K562 (cell line): ENCODE data around the gene YIF1A. TPM values are rescaled to one million over a fixed set of nuclear protein-coding genes. Genes with fewer than 3 reads are reported as not detected.
A peak's percentile ranks its signal among the peaks of the same experiment; 100 is the strongest.

ENCODE experiments used
- ATF6 ChIP-seq: sonication (generic); formaldehyde crosslinking; IDR thresholded peaks from 2 replicates; pipeline ENCODE4 v1.4.0; 2020; ENCODE audit warnings: mild to moderate bottlenecking, missing genetic modification reagents
- BRF1 ChIP-seq: IDR thresholded peaks from 3 replicates; pipeline ENCODE4 v1.6.1; 2011; ENCODE audit warnings: borderline replicate concordance, mild to moderate bottlenecking; ENCODE audit not compliant: insufficient read length; ENCODE audit errors: extremely low read depth
- CHD2 ChIP-seq: IDR thresholded peaks from 2 replicates; pipeline ENCODE4 v1.6.1; 2011; ENCODE audit warnings: low read depth, low read length
- FOSL1 ChIP-seq: fragments of 200-800 bp; sonication (Bioruptor generic); conservative IDR thresholded peaks from 2 replicates; pipeline ENCODE4 v1.6.1; 2016; ENCODE audit warnings: missing genetic modification characterization, missing compliant biosample characterization
- HMBOX1 ChIP-seq: sonication (generic); IDR thresholded peaks from 2 replicates; pipeline ENCODE4 v1.6.1; 2016
- MAX ChIP-seq: sonication (generic); formaldehyde crosslinking; IDR thresholded peaks from 2 replicates; pipeline ENCODE4 v1.9.0; 2022; ENCODE audit warnings: mild to moderate bottlenecking, missing genetic modification reagents
- MYNN ChIP-seq, 2 experiments: sonication (generic); formaldehyde crosslinking in 1 of 2; IDR thresholded peaks; 2 replicates each; pipeline versions ENCODE4 v1.5.0 to v1.6.1; 2016 to 2020; ENCODE audit warnings: antibody characterized with exemption in 1 of 2, missing genetic modification reagents in 1 of 2
- RBFOX2 ChIP-seq: fragments of 200-400 bp; formaldehyde crosslinking; IDR thresholded peaks from 2 replicates; pipeline ENCODE4 v1.6.1; 2017; ENCODE audit warnings: low read depth, mild to moderate bottlenecking, low read length, moderate library complexity
- TFAP4 ChIP-seq: sonication (generic); formaldehyde crosslinking; IDR thresholded peaks from 2 replicates; pipeline ENCODE4 v1.8.0; 2022; ENCODE audit warnings: missing genetic modification reagents, mild to moderate bottlenecking, moderate library complexity, borderline replicate concordance
- ZBTB1 ChIP-seq: sonication (generic); formaldehyde crosslinking; IDR thresholded peaks from 2 replicates; pipeline ENCODE4 v1.8.1; 2023; ENCODE audit warnings: missing genetic modification reagents, low read depth, mild to moderate bottlenecking, borderline replicate concordance
- ZBTB7A ChIP-seq: IDR thresholded peaks from 2 replicates; pipeline ENCODE4 v1.6.1; 2011; ENCODE audit warnings: low read depth, mild to moderate bottlenecking, low read length, moderate library complexity, borderline replicate concordance; ENCODE audit not compliant: control insufficient read depth
- ZNF12 ChIP-seq: sonication (generic); formaldehyde crosslinking; IDR thresholded peaks from 2 replicates; pipeline ENCODE4 v1.4.0; 2020; ENCODE audit warnings: mild to moderate bottlenecking, missing genetic modification reagents
- ZNF384 ChIP-seq: IDR thresholded peaks from 2 replicates; pipeline ENCODE4 v1.6.1; 2012; ENCODE audit warnings: low read depth, low read length, improper control_type of control experiment
- polyA plus RNA-seq, 8 experiments: library from polyadenylated mRNA; depleted of rRNA in 4 of 8; stranded (reverse) in 5 of 8; unstranded in 3 of 8; fragments of >200 nt; fragmentation: Nextera tagmentation in 2 of 8; fragmentation: Illumina TruSeq in 1 of 8; extraction: Ambion mirVana in 2 of 8; extraction: Trizol in 1 of 8; gene quantifications; 2 replicates each; pipeline versions ENCODE4 v1.2.1 to v1.2.3, GENCODE V29; 2011 to 2014; ENCODE audit warnings: inconsistent platforms in 1 of 8, missing spikeins in 1 of 8
- total RNA-seq, 7 experiments: library from RNA; depleted of rRNA in 6 of 7; stranded (reverse); fragments of >200 nt in 6 of 7; fragmentation: Illumina TruSeq in 2 of 7; extraction: Trizol in 2 of 7; gene quantifications; 2 replicates each; pipeline versions ENCODE4 v1.2.1 to v1.2.3, GENCODE V29; 2011 to 2021; ENCODE audit warnings: low replicate concordance in 1 of 7
- TF ChIP-seq, protein P1 (sequence below), 2 experiments: fragments of 450-650 bp; conservative IDR thresholded peaks; 2 replicates each; pipeline ENCODE4 v1.6.1; 2017; ENCODE audit warnings: mild to moderate bottlenecking in 2 of 2, moderate library complexity in 2 of 2
- TF ChIP-seq, protein P2 (sequence below), 2 experiments: fragments of 450-650 bp; IDR thresholded peaks; 2 replicates each; pipeline ENCODE4 v1.6.1; 2016
- TF ChIP-seq, protein P3 (sequence below): fragments of 450-650 bp; formaldehyde crosslinking; IDR thresholded peaks from 2 replicates; pipeline ENCODE4 v1.4.0; 2020; ENCODE audit warnings: mild to moderate bottlenecking, moderate library complexity

The YIF1A gene
- total and polyA plus RNA-seq, 9 of the 15 experiments (the other 6 are each of a cell fraction or from before 2014, with no cell fraction given), result 8.6 to 121 (median 77.2) TPM

DNA sequence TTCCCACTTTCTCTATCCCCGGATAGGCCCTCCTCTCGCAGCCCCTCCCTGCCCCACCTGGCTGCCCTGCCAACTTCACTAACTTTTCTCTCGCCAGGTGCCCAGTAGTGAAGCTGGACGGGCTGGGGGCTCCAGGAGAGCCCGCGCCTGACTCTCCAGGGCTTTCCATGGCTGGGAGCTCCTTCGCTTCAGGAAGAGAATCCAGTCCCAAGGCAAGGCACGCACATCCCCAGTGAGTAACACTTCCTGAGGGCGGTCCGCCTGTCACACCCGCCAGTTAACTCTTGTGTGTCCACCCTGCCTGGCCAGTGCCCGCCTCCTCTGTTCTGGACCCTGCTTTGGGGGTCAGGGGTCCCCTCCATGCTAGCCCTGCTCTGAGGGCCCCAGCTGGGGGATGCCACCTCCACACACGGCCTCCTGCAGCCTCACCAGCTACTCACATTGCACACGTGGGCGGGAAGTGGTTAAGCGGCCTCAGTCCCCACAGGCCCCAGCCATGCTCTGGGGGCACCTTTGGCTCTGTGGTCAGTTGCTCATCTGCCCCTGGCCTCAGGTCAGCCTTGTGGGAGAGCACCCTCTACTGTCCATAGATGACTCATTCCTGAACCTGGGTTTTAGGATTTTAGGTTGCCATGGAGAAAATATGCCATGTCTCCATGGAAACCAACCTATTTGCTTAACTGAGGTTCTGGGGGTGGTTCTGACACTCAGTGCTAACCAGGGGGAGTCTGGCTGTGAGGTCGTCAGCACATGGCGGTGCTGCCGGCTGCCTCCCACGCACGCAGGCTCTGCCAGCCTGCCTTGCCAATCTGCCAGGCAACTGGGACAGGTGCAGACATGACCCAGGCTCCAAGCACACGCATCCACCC lies 47.5 kb upstream of the YIF1A start, which contains the start of gene RIN1 (continued):
- TF ChIP-seq, protein P1, sequence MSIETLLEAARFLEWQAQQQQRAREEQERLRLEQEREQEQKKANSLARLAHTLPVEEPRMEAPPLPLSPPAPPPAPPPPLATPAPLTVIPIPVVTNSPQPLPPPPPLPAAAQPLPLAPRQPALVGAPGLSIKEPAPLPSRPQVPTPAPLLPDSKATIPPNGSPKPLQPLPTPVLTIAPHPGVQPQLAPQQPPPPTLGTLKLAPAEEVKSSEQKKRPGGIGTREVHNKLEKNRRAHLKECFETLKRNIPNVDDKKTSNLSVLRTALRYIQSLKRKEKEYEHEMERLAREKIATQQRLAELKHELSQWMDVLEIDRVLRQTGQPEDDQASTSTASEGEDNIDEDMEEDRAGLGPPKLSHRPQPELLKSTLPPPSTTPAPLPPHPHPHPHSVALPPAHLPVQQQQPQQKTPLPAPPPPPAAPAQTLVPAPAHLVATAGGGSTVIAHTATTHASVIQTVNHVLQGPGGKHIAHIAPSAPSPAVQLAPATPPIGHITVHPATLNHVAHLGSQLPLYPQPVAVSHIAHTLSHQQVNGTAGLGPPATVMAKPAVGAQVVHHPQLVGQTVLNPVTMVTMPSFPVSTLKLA (conservative IDR thresholded peaks at IDR 0.05), result peak in 1 of 2 experiments; percentile 73; a peak in 2 of 4 replicates
- TF ChIP-seq ZBTB1 (CRISPR knock-in tag) (peak; percentile 92; the same call in 1 of the 2 replicates), ZNF12 (CRISPR knock-in tag) (no peak), CHD2 (no peak), RBFOX2 (0 out of 2 replicates have a peak, but pooled peaks have one; percentile 3), MAX (CRISPR knock-in tag) (peak; percentile 98), ATF6 (CRISPR knock-in tag) (no peak), MYNN (IDR thresholded peaks at IDR 0.05) (peak; percentile 99), MYNN (CRISPR knock-in tag; IDR thresholded peaks at IDR 0.05) (peak; percentile 29; the same call in 1 of the 2 replicates), HMBOX1 (peak; percentile 28; the same call in 1 of the 2 replicates), BRF1 (no peak), TFAP4 (peak; percentile 84; the same call in 1 of the 2 replicates), ZBTB7A (peak; percentile 57; the same call in 1 of the 2 replicates), ZNF384 (no peak), FOSL1 (tag) (peak; percentile 96)
- TF ChIP-seq, protein P2, sequence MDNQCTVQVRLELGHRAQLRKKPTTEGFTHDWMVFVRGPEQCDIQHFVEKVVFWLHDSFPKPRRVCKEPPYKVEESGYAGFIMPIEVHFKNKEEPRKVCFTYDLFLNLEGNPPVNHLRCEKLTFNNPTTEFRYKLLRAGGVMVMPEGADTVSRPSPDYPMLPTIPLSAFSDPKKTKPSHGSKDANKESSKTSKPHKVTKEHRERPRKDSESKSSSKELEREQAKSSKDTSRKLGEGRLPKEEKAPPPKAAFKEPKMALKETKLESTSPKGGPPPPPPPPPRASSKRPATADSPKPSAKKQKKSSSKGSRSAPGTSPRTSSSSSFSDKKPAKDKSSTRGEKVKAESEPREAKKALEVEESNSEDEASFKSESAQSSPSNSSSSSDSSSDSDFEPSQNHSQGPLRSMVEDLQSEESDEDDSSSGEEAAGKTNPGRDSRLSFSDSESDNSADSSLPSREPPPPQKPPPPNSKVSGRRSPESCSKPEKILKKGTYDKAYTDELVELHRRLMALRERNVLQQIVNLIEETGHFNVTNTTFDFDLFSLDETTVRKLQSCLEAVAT (IDR thresholded peaks at IDR 0.05), result peak in 1 of 2 experiments; percentile 38; a peak in 1 of 4 replicates
- TF ChIP-seq, protein P3, sequence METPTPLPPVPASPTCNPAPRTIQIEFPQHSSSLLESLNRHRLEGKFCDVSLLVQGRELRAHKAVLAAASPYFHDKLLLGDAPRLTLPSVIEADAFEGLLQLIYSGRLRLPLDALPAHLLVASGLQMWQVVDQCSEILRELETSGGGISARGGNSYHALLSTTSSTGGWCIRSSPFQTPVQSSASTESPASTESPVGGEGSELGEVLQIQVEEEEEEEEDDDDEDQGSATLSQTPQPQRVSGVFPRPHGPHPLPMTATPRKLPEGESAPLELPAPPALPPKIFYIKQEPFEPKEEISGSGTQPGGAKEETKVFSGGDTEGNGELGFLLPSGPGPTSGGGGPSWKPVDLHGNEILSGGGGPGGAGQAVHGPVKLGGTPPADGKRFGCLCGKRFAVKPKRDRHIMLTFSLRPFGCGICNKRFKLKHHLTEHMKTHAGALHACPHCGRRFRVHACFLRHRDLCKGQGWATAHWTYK, result peak; percentile 64; the same call in 1 of the 2 replicates
